Adrenal gland (tissue), 5 donors: ENCODE data around the gene DNAH6.

Source experiments
- POLR2A ChIP-seq, 2 donors: fragments of 450-650 bp; IDR thresholded peaks; one replicate each; pipeline ENCODE4 v1.6.1; 2017; ENCODE audit warnings: antibody characterized with exemption in 2 of 2, mild to moderate bottlenecking in 2 of 2, moderate library complexity in 1 of 2
- TF ChIP-seq, protein P1 (sequence below), 6 experiments: fragments of 450-650 bp in 4 of 6; fragments of 200-600 bp in 2 of 6; sonication (generic) in 1 of 6; IDR thresholded peaks; 1 replicate in 5 of 6; 2 replicates in 1 of 6; pipeline versions ENCODE4 v1.5.1 to v1.8.0; 2016 to 2021; ENCODE audit warnings: antibody characterized with exemption in 6 of 6, mild to moderate bottlenecking in 2 of 6, moderate library complexity in 1 of 6
- donor health status: DM: no; HTN: no; CAD: no.

DNA sequence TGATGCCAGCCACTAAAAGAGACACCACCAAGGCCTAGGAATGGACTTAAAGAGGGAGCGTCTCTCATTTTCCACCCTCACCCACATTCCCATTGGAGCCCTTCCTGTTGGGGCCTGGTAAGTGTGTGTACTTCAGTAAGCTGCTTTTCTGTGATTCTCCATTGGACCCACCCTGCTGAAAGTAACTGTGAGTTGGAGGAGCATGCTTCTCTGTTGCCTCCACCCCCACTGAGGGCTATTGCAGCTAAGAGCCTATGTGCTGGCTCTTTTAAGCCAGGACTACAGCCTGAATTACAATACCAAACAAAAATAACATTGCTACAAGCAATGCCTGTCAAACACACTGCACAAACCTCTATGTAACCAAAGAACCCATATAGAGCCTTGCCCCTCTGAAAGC lies 283.5 kb downstream of the DNAH6 start:
- TF ChIP-seq, protein P1, sequence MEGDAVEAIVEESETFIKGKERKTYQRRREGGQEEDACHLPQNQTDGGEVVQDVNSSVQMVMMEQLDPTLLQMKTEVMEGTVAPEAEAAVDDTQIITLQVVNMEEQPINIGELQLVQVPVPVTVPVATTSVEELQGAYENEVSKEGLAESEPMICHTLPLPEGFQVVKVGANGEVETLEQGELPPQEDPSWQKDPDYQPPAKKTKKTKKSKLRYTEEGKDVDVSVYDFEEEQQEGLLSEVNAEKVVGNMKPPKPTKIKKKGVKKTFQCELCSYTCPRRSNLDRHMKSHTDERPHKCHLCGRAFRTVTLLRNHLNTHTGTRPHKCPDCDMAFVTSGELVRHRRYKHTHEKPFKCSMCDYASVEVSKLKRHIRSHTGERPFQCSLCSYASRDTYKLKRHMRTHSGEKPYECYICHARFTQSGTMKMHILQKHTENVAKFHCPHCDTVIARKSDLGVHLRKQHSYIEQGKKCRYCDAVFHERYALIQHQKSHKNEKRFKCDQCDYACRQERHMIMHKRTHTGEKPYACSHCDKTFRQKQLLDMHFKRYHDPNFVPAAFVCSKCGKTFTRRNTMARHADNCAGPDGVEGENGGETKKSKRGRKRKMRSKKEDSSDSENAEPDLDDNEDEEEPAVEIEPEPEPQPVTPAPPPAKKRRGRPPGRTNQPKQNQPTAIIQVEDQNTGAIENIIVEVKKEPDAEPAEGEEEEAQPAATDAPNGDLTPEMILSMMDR (IDR thresholded peaks at IDR 0.05), result no peak
- no peak for TF ChIP-seq POLR2A (IDR thresholded peaks at IDR 0.05)
